ENCODE measurements around the gene ENO4.

Gene ENO4

GRCh38 chr10:116877391-116877790 is 28.1 kb downstream of the ENO4 start:
- Histone ChIP-seq H3K4me1 (peaks cover 6% of the 10 kb centered on the region), H3K27ac (no peak overlapping the region), H3K9me3 (ENCODE audit: control insufficient read depth, low read length) (no peaks in the 10 kb centered on the region), H3K9ac (no peak overlapping the region), H3K36me3 (ENCODE audit: control insufficient read depth, insufficient read depth, low read length) (no peaks in the 10 kb centered on the region), H2AFZ (no peak overlapping the region), H3K27me3 (ENCODE audit: control insufficient read depth, insufficient read depth, low read length) (no peaks in the 10 kb centered on the region), H3K4me3 (ENCODE audit: low read depth, low read length) (no peak overlapping the region), H3K4me2 (ENCODE audit: low read length) (no peak overlapping the region), H3K79me2 (no peaks in the 10 kb centered on the region)
- TF ChIP-seq CTCF (IDR thresholded peaks at IDR 0.05), result no peak

GRCh38 chr10:116878123-116878522 is 28.8 kb downstream of the ENO4 start:
- Histone ChIP-seq H3K9ac (no peak overlapping the region), H3K27ac (no peak overlapping the region), H3K4me2 (ENCODE audit: low read length) (no peak overlapping the region), H3K27me3 (ENCODE audit: control insufficient read depth, insufficient read depth, low read length) (no peaks in the 10 kb centered on the region), H2AFZ (no peak overlapping the region), H3K9me3 (ENCODE audit: control insufficient read depth, low read length) (no peaks in the 10 kb centered on the region), H3K36me3 (ENCODE audit: control insufficient read depth, insufficient read depth, low read length) (no peaks in the 10 kb centered on the region), H3K79me2 (no peaks in the 10 kb centered on the region), H3K4me3 (ENCODE audit: low read depth, low read length) (no peak overlapping the region), H3K4me1 (peaks cover 6% of the 10 kb centered on the region)
- no peak for TF ChIP-seq CTCF (IDR thresholded peaks at IDR 0.05)

GRCh38 chr10:116879817-116880216 is 30.5 kb downstream of the ENO4 start:
- no peak overlapping the region for H3K27ac ChIP-seq
- H3K4me3 ChIP-seq (ENCODE audit: low read depth, low read length), result no peak overlapping the region
- TF ChIP-seq CTCF (IDR thresholded peaks at IDR 0.05), result no peak
- H3K9me3 ChIP-seq (ENCODE audit: control insufficient read depth, low read length), result no peaks in the 10 kb centered on the region
- no peaks in the 10 kb centered on the region for H3K79me2 ChIP-seq
- no peak overlapping the region for H3K9ac ChIP-seq
- no peaks in the 10 kb centered on the region for H3K36me3 ChIP-seq (ENCODE audit: control insufficient read depth, insufficient read depth, low read length)
- no peaks in the 10 kb centered on the region for H3K27me3 ChIP-seq (ENCODE audit: control insufficient read depth, insufficient read depth, low read length)
- H2AFZ ChIP-seq, result no peak overlapping the region
- peaks cover 6% of the 10 kb centered on the region for H3K4me1 ChIP-seq
- no peak overlapping the region for H3K4me2 ChIP-seq (ENCODE audit: low read length)

- no peaks in the 10 kb centered on the region for H3K9me3 ChIP-seq (ENCODE audit: control insufficient read depth, low read length)
- no peaks in the 10 kb centered on the region for H3K27me3 ChIP-seq (ENCODE audit: control insufficient read depth, insufficient read depth, low read length)
- H3K27ac ChIP-seq, result no peak overlapping the region
- peaks cover 14% of the 10 kb centered on the region for H3K4me1 ChIP-seq
- H2AFZ ChIP-seq, result no peak overlapping the region
- TF ChIP-seq CTCF (IDR thresholded peaks at IDR 0.05), result no peak
- no peaks in the 10 kb centered on the region for H3K36me3 ChIP-seq (ENCODE audit: control insufficient read depth, insufficient read depth, low read length)
- no peak overlapping the region for H3K9ac ChIP-seq
- no peak overlapping the region for H3K4me2 ChIP-seq (ENCODE audit: low read length)
- no peak overlapping the region for H3K4me3 ChIP-seq (ENCODE audit: low read depth, low read length)
- no peaks in the 10 kb centered on the region for H3K79me2 ChIP-seq
Measured at GRCh38 chr10:116880716-116881482, 31.6 kb downstream of the ENO4 start.

GRCh38 chr10:116882639-116883038 is 33.3 kb downstream of the ENO4 start:
- Histone ChIP-seq H3K27me3 (ENCODE audit: control insufficient read depth, insufficient read depth, low read length) (no peaks in the 10 kb centered on the region), H3K4me1 (peaks cover 32% of the 10 kb centered on the region), H3K36me3 (ENCODE audit: control insufficient read depth, insufficient read depth, low read length) (no peaks in the 10 kb centered on the region), H3K9ac (no peak overlapping the region), H3K4me3 (ENCODE audit: low read depth, low read length) (no peak overlapping the region), H2AFZ (no peak overlapping the region), H3K79me2 (no peaks in the 10 kb centered on the region), H3K4me2 (ENCODE audit: low read length) (no peak overlapping the region), H3K27ac (no peak overlapping the region), H3K9me3 (ENCODE audit: control insufficient read depth, low read length) (no peaks in the 10 kb centered on the region)
- TF ChIP-seq CTCF (IDR thresholded peaks at IDR 0.05), result no peak

All from parathyroid adenoma (tissue), 2 donors.